Measurements from ENCODE around the gene MAP4K4.

The MAP4K4 gene

DNA sequence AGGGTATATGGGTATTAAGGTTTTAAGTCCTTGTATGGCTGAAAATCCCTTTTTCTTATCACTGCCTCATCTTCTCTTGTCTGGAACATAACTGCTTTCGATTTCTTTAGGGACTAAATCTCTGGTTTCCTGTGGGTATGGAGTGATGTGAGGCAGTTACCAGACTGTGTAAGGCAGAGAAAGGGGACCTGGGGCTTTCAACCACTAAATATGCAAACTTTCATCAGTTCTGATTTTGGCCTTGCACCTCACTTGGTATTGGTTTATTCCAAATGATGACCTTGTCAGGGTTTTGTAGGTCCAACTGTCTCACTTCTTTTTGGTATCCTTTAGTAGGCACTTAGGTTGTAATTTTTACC lies 9.3 kb downstream of the MAP4K4 start:
- H3K36me3 ChIP-seq (ENCODE audit: low read length): no peaks in the 10 kb centered on the region
- H3F3A ChIP-seq (ENCODE audit: insufficient read depth): peaks cover 73% of the 10 kb centered on the region
- peaks cover 88% of the 10 kb centered on the region for H3K79me2 ChIP-seq (ENCODE audit: insufficient read depth, low read length)
- peak overlapping the region; percentile 90 for H3K4me2 ChIP-seq (ENCODE audit: low read depth, low read length, poor library complexity, severe bottlenecking)
- H3K4me3 ChIP-seq (ENCODE audit: insufficient read depth, low read length, poor library complexity, severe bottlenecking): peak overlapping the region; percentile 37
- no peaks in the 10 kb centered on the region for H3K27me3 ChIP-seq (ENCODE audit: low read length)
- H3K9me2 ChIP-seq (replicated peaks; ENCODE audit: insufficient read depth, low read length): no peaks in the 10 kb centered on the region
- peak overlapping the region; percentile 100 for H3K27ac ChIP-seq (ENCODE audit: low read depth, low read length)
- no peak overlapping the region for H2AFZ ChIP-seq (ENCODE audit: low read depth, low read length, severe bottlenecking)
- no peaks in the 10 kb centered on the region for H3K9me3 ChIP-seq (ENCODE audit: insufficient read depth, low read length)
- H3K9ac ChIP-seq (ENCODE audit: low read length): peak overlapping the region; percentile 81
- TF ChIP-seq EZH2phosphoT487 (conservative IDR thresholded peaks at IDR 0.05; ENCODE audit: low read length): no peak
- TF ChIP-seq, protein P1, sequence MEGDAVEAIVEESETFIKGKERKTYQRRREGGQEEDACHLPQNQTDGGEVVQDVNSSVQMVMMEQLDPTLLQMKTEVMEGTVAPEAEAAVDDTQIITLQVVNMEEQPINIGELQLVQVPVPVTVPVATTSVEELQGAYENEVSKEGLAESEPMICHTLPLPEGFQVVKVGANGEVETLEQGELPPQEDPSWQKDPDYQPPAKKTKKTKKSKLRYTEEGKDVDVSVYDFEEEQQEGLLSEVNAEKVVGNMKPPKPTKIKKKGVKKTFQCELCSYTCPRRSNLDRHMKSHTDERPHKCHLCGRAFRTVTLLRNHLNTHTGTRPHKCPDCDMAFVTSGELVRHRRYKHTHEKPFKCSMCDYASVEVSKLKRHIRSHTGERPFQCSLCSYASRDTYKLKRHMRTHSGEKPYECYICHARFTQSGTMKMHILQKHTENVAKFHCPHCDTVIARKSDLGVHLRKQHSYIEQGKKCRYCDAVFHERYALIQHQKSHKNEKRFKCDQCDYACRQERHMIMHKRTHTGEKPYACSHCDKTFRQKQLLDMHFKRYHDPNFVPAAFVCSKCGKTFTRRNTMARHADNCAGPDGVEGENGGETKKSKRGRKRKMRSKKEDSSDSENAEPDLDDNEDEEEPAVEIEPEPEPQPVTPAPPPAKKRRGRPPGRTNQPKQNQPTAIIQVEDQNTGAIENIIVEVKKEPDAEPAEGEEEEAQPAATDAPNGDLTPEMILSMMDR (IDR thresholded peaks at IDR 0.05; ENCODE audit: insufficient read depth, low read length, poor library complexity, severe bottlenecking): no peak
- H4K20me1 ChIP-seq (ENCODE audit: low read depth, low read length): no peaks in the 10 kb centered on the region

DNA sequence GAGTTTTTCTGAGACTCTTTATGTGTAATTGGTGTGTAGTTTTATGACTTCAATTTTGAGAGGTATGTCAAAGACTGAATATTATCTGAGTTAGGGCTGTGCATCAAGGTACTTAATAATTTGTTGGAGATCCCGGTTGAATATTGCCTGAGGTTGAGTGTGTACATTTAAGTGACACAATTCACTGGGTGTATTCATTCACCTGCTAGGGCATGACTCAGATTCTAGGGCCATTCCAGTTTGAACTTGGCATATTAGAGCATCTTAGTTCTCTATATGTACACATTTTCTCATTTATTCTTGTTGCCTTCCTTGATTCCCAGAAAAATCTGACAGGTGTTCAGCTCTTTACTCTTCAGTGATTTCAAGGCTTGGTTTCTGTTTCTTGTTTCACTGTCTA lies 12.5 kb downstream of the MAP4K4 start:
- H3K9me3 ChIP-seq (ENCODE audit: insufficient read depth, low read length): no peaks in the 10 kb centered on the region
- H3K27ac ChIP-seq (ENCODE audit: low read depth, low read length): peak overlapping the region; percentile 100
- H2AFZ ChIP-seq (ENCODE audit: low read depth, low read length, severe bottlenecking): no peak overlapping the region
- H3K79me2 ChIP-seq (ENCODE audit: insufficient read depth, low read length): peaks cover 100% of the 10 kb centered on the region
- H3K9ac ChIP-seq (ENCODE audit: low read length): peak overlapping the region; percentile 40
- H3K4me3 ChIP-seq (ENCODE audit: insufficient read depth, low read length, poor library complexity, severe bottlenecking): peak overlapping the region; percentile 30
- peak overlapping the region; percentile 90 for H3K4me2 ChIP-seq (ENCODE audit: low read depth, low read length, poor library complexity, severe bottlenecking)
- H3F3A ChIP-seq (ENCODE audit: insufficient read depth): peaks cover 57% of the 10 kb centered on the region
- H3K36me3 ChIP-seq (ENCODE audit: low read length): no peaks in the 10 kb centered on the region
- no peak for TF ChIP-seq EZH2phosphoT487 (conservative IDR thresholded peaks at IDR 0.05; ENCODE audit: low read length)
- TF ChIP-seq, protein P1 (IDR thresholded peaks at IDR 0.05; ENCODE audit: insufficient read depth, low read length, poor library complexity, severe bottlenecking): no peak
- no peaks in the 10 kb centered on the region for H3K27me3 ChIP-seq (ENCODE audit: low read length)
- no peaks in the 10 kb centered on the region for H3K9me2 ChIP-seq (replicated peaks; ENCODE audit: insufficient read depth, low read length)
- no peaks in the 10 kb centered on the region for H4K20me1 ChIP-seq (ENCODE audit: low read depth, low read length)

DNA sequence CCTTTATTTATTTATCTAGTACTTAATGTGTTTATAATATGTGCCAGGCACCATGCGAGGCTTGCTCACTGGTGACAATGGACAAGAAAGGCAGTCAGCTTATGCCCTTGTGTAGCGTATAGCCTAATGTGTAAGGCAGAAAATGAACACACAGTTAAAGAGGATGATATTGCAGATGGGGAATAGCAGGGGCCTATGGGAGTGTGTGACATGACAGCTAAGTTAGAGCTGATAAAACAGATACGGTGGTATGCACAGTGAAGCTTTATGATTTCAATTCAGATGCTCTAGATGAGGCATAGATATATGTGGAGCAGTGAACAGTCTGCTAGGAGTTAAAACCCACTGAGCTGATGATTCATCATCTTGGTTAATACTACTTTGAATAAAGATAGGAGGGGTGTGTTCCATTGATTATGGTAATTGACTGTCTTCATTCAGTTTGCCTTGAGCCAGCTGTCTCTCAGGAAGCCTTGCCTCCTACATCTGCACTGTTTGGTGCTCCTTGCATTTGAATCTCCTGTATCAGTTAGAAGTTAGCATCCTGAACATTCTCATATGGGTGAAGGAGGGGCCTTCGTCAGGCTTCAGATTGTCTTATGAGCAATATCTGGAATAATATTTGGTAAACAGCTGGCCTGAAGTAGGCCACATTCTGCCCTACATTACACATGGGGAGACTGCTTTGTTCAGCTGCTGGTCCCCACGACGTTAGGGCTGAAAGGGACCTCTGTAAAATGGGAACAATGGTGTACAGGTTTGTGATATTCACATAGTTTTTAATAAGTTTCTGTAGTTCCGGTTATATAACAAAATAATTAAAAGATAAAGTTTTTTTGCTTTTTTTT lies 13.2 kb downstream of the MAP4K4 start:
- Histone ChIP-seq H3K4me2 (ENCODE audit: low read depth, low read length, poor library complexity, severe bottlenecking) (peak overlapping the region; percentile 90), H3K79me2 (ENCODE audit: insufficient read depth, low read length) (peaks cover 100% of the 10 kb centered on the region), H4K20me1 (ENCODE audit: low read depth, low read length) (no peaks in the 10 kb centered on the region), H3K9me2 (replicated peaks; ENCODE audit: insufficient read depth, low read length) (no peaks in the 10 kb centered on the region), H3K4me3 (ENCODE audit: insufficient read depth, low read length, poor library complexity, severe bottlenecking) (peak overlapping the region; percentile 30), H3K36me3 (ENCODE audit: low read length) (no peaks in the 10 kb centered on the region), H3K9me3 (ENCODE audit: insufficient read depth, low read length) (no peaks in the 10 kb centered on the region), H3K27ac (ENCODE audit: low read depth, low read length) (peak overlapping the region; percentile 100), H3F3A (ENCODE audit: insufficient read depth) (peaks cover 57% of the 10 kb centered on the region), H2AFZ (ENCODE audit: low read depth, low read length, severe bottlenecking) (no peak overlapping the region), H3K9ac (ENCODE audit: low read length) (peak overlapping the region; percentile 40), H3K27me3 (ENCODE audit: low read length) (no peaks in the 10 kb centered on the region)
- no peak for TF ChIP-seq EZH2phosphoT487 (conservative IDR thresholded peaks at IDR 0.05; ENCODE audit: low read length)
- TF ChIP-seq, protein P1 (IDR thresholded peaks at IDR 0.05; ENCODE audit: insufficient read depth, low read length, poor library complexity, severe bottlenecking): no peak
